Measurements from ENCODE around the gene BMERB1.
"Not testable (repeated sequence)": the region's sequence is repeated elsewhere in the genome, so short reads cannot be mapped to it uniquely, and the experiment has no call there.

The BMERB1 gene

DNA sequence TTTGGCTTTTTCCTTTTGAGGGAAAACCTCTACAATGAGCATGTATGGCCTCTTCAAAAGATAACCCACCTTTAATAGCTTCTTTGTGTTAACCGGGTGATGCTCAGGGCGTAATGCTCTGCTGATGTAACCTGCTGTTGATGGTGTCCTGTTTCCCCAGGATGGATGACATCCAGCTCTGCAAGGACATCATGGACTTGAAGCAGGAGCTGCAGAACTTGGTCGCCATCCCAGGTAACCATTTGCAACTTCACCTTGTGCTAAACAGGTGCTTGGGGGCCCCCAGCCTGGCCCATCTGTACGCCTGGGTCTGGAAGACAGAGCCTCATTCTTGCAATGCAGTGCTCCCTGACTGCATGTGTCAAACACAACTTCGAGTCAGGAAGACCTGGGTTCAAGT is 133.4 kb downstream of the BMERB1 start:
- DNase-seq = no peak

DNA sequence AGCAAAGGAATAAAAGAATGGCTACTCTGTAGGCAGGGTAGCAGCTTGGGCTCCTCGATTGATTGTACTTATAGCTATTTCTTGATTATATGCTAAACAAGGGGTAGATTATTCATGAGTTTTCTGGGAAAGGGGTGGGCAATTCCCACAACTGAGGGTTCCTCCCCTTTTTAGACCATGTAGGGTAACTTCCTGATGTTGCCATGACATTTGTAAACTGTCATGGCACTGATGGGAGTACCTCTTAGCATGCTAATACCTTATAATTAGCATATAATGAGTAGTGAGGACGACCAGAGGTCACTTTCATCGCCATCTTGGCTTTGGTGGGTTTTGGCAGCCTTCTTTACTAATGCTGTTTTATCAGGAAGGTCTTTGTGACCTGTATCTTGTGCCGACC is 136.3 kb downstream of the BMERB1 start:
- not testable (repeated sequence) for DNase-seq

DNA sequence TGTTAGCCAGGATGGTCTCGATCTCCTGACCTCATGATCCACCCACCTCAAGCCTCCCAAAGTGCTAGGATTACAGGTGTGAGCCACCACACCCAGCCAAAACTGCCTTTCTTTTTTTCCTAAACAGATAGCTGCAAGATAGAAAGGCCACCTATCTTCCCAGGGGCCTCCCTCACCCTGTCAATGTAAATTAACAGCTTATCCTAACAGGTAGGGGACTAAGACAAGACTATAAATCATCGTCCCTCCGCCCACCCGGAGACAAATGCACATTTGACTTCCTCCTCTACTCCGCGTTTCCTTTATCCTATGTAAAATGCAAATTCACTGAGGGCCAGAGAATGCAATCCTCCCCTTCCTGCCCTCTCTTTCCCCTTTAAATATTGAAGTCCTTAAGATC is 137.2 kb downstream of the BMERB1 start:
- DNase-seq = no peak

DNA sequence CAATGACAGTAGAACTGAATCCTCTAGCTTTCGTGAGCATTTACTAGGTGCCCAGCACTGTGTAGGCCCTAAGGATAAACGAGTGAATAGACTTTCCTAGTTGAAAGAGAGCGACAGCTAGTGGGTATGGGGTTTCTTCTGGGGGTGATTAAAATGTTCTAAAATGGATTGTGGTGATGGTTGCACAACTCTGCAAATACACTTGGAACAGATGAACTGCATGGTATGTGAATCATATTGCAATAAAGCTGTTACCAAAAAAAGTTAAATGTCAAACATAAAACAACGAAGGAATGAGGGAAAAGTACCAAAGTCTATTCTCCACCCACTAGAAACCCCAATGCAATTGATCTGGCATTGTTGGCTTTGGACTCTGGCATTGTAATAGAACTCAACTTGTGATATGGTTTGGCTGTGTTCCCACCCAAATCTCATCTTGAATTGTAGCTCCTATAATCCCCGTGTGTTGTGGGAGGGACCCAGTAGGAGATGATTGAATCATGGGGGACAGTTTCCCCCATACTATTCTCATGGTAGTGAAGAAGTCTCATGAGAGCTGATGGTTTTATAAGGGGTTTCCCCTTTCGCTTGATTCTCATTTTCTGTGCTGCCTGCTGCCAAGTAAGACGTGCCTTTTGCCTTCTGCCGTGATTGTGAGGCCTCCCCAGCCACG is 138.1 kb downstream of the BMERB1 start:
- no peak for DNase-seq

DNA sequence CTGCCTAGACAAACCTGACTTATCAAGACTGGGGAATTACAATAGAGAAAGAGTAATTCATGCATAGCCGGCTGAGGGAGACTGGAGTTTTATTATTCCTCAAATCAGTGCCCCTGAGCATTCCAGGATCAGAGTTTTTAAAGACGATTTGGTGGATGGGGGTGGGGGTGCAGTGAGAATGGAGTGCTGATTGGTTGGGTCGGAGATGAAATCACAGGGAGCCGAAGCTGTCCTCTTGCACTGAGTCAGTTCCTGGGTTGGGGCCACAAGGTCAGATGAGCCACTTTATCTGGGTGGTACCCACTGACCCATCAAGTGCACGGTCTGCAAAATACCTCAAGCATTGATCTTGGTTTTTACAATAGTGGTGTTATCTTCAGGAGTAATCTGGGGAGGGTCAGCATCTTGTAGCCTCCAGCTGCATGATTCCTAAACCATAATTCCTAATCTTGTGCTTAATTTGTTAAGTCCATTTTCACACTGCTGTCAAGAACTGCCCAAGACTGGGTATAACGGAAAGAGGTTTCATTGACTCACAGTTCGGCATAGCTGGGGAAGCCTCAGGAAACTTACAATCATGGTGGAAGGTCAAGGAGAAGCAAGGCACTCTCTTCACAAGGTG is 139.0 kb downstream of the BMERB1 start:
- DNase-seq = no peak

DNA sequence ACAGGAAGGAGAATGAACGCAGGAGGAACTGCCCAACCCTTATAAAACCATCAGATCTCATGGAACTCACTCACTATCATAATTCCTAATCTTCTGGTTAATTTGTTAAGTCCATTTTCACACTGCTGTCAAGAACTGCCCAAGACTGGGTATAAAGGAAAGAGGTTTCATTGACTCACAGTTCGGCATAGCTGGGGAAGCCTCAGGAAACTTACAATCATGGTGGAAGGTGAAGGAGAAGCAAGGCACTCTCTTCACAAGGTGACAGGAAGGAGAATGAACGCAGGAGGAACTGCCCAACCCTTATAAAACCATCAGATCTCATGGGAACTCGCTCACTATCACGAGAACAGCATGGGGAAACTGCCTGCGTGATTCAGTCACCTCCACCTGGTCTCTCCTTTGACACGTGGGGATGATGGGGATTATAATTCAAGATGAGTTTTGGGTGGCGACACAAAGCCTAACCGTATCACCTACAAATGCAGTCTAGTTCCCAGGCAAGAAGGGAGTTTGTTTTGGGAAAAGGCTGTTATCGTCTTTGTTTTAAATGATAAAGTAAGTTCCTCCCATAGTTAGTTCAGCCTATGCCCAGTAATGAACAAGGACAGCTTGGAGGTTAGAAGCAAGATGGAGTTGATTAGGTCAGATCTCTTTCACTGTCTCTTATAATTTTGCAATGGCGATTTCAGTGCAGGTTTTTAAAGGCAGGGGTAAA is 139.7 kb downstream of the BMERB1 start:
- not testable (repeated sequence) for DNase-seq

DNA sequence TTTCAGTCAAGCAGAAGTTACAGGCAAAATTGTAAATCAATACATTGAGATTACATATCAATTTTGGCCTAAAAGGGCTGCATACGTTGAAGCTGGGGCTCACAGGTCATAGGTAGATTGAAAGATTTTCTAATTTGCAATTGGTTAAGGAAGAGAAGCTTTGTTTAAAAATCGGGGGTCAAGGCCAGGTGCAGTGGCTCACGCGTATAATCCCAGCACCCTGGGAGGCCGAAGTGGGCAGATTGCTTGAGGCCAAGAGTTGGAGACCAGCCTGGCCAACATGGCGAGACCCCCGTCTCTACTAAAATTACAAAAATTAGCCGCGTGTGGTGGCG is 140.2 kb downstream of the BMERB1 start:
- no peak for DNase-seq

DNA sequence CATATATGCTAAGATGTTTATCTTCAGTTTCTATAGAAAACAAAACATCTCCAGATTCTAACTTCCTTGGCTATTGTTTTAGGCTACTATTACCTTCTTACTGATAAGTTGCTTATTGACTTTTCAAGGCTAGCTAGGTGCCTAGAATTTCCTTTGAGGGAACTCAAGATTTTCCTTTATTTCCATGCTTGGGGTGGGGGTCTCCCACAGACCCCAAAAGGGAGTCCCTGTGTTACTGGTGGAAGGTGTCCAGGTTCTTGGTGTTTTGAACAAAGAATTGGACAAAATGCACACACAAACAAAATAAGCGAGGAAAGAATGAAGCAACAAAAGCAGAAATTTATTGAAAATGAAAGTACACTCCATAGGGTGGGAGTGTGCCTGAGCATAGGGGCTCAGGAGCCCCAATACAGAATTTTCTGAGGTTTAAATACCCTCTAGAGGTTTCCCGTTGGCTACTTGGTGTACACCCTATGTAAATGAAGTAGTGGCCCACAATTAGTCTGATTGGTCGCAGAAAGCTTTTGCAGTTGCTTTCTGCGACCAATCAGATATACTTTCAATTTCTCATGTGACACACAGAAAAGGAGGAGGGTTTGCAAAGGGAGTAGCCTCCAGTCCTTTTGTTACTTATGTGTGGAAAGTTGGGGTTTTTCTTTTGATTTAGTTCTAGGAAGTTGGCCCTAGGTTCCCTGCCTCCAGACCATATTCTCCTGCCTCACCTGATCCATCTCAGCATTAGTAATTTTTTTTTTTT is 141.1 kb downstream of the BMERB1 start:
- DNase-seq = no peak

DNA sequence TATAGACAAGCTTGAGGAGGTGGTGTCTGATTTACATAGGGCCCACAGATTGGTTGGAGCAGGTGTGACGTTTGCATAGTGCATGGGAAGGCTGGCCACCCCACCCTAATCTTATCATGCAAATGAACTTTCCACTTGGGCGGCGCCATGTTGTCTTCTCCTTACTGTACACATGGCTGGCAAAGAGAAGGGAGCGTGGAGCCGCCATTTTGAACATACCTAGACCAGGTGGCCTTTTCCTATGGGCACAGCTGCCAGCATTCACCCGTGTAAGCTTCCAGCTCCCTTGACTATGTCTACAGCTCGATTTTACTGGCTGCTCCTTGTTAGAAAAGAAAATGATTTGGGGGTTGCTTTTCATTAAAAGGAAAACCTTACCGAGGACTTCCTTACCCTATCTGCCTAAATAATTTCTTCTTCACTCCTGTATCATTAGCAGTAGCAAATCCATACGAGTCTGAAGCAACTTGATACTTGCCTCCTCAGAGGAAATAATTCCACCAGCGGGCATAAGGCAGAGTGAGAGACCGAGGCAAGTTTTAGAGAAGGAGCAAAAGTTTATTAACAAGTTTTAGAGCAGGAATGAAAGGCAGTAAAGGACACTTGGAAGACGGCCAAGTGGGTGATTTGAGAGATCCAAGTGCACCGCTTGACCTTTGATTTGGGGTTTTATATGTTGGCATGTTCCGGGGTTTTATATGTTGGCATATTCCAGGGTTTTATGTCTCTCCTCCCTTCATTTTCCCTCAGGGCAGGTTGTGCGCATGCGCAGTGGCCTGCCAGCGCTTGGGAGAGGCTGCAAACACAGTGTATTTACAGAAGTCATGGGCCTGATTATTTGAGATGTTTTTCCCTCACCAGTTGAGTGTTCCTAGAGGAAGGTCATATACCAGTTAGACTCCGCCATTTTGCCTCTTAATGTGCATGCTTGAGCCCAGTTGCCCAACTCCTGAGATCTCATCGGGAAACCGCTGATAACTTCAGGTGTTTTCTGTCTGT is 142.9 kb downstream of the BMERB1 start:
- peak; percentile 46 to 52 for DNase-seq

DNA sequence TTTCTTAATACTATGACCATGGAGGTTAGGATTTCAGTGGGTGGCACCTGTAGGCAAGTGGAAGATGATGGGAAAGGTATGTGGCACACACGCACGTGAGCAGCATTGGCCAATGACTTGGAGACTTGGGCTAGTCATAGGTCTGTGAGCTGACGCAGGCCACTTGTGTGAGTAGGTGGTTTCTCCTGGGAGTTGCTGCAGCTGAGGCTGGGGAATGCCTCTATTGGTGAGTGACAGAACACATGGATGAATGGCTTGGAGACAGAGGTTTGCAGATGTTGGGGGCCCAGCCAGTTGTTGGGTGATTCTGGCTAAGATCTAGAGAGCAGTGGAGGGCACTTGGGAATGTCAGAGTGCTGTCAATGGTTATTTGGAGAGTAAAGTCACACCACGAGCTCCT is 144.4 kb downstream of the BMERB1 start:
- DNase-seq = no peak

DNA sequence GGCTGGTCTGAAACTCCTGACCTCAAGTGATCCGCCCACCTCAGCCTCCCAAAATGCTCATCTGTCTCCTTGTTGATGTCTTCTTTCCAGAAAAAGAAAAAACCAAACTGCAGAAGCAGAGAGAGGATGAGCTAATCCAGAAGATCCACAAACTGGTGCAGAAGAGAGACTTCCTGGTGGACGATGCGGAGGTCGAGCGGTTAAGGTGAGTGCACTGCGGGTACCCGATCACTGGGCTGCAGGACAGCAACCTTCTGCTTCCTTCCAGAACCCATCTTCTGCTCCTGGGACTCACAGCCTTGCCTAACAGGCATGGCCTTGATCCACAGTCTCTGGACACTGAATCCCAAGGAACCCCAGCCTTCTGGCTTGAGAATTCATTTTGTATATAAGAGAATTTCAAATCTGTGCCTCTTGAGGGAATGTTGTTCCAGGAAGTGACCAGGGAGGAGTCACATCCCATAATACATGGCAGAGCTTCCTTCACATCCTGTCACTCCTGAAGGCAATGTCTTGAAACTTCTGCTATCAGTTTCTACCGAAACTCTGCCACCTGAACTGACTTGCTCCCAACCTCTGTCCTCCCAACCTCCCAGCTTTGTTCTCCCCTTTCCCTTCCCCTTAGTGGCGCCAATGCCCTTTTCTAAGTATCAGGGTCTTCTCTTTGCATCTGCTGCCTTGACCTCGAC is 146.9 kb downstream of the BMERB1 start:
- DNase-seq = no peak

DNA sequence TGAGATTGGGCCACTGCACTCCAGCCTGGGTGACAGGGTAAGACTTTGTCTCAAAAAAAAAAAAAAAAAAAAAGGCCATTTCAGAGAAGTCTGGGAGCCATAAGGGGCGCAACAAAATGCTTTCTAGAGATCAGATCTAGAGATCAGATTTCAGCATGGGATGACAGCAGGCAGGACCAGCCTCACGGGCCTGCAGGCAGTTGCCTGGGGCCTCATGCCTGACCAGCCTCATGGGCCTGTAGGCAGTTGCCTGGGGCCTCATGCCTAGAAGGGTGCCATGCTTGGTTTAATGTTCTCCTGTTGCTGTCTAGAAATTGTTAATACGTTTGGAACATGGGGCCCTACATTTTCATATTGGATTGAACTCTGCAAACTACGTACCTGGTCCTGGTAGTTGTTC is 149.1 kb downstream of the BMERB1 start:
- DNase-seq = no peak

DNA sequence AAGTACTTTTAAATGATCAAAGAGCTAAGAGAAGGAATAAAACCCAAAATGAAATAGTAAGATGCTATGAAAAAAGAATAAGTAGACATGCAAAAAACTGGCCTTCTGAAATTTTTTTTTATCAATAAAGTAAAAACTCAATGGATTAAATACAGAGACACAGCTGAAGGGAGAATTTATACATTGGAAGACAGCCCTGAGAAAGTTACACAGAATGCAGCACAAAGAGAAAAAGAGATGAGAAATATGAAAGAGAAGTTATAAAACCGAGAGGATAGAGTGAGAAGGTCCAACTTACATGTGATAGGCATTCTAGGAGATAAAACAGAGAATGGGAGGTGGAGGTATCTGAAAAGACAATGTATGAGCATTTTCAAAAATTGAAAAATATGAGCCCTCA is 151.6 kb downstream of the BMERB1 start:
- DNase-seq = no peak

DNA sequence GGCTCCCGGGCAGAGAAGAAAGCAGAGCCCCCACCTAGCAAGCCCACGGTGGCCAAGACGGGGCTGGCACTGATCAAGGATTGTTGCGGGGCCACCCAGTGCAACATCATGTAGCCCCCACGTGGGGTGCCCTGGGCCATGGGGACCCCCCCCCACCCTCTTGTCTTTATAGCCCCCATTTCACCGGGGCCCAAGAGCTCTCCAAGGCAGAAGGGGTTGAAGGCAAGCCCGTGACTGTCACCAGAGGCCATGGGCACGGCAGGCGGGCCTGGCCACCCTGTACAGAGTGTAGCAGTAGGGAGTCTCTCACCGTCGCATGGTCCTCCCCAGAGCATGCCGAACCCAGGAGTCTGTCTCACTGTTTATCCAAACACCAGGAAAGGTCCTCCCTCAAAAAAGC is 152.3 kb downstream of the BMERB1 start:
- no peak for DNase-seq

DNA sequence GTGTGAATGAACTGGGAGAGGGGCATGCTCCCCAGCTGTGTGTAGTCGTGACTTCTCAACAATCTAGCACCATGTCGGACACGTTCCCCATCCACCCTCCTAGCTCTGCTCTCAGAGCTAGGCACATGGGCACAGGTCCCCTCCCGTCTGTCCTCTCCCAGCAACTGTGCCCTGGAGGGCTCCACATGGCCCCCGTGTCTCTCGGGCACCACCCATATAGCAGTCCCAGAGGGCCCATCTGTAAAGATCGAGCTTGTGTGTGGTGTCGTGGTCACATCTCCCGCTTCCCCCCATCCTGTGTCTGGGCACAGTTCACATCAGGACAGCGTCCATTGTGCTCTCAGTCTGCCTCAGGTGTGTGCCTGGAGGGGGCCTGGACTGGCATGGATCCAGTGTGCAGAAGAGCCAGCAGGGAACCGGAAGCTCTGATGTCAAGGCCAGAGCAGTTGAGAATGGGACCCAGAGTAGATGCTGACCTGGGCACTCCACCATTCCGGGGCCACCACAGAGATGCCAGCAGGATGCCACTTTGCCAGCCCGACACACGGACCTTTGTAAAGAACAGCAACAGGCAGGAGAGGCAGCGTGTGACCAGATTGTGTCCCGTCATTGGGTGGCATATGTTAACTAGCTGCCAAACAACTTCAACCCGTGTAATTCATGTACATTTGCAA is 152.9 kb downstream of the BMERB1 start:
- no peak for DNase-seq

DNA sequence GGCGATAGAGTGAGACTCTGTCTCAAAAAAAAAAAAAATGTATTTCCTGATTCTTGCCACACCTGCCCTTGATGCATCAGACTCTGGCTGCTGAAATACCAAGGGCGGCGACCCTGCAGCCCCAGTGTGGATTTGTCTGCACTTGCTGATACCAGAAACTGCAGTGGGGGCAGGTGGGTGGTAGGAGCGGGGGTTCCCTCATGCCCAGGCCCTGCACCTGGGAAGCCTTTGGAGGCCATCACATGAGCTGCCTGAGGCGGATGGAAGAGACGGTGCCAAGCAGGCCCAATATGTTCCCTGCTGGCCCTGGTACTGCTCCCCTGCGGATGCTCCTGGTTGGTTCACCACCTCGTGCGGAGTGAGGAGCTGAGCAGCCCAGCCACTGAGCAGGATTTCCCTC is 157.9 kb downstream of the BMERB1 start:
- no peak for DNase-seq

DNA sequence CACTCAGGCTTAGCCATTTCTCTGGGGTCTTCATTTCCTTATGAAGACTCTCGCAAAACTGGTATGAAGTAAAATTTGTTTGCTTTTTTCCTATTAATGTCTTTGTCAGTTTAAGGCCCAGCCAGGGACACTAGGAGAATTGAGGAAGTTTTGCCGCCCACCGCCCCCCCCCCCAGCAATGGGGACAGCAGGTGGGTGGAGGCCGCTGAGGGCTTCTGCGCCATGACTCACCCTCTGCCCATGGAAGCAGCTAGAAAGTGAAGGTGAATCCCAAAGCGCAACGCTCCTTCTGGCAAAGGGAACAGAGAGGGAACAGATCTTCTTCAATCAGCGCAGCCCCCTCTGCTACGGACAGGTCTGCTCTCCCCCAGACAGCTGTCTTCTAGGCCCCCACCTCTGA is 158.8 kb downstream of the BMERB1 start:
- no peak for DNase-seq

DNA sequence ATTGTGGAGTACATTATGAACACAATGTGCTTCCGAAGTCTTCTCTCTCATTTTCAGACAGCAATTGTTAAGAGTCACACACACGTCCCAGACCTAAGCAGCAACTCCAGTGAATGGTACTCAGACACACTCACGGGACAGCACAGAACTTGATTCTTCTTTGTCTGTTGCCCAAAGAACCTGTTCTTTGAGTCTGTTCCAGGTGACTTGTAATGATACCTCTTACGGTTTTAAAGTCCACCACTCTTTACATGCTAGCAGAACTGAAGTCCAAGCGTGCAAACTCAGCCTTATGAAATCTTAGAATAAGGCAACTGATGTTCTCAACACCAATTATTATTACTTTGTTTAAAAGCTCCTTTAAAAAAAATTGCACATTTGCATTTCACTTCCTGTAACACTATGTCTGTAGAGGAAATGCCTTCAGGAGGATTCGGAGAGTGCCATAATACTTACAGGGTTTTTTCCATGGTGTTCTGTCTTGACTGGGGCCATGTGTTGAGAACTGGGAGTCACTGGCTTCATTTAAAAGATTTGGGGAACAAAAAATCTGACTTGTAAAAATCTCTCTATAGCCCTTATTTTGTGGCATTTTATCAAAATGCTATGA is 160.4 kb downstream of the BMERB1 start:
- no peak for DNase-seq

DNA sequence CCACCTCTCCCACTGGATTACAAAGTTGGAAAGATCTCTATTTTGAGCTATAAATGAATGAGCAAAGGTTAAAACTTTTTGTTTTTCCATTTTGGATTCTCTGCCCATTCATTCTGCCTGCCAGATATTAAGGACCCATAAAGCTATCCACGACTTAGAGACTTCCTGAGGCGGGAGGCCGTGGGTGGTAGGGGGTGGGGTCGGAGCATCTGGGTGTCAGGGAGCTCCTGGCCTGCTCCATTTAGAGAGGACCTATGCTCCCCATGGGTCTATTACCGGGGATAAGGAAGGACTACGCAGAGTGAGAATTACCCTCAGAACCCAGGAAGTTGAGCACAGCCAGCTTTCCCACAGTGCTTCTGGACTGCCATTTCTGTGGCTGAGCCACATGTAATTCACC is 162.7 kb downstream of the BMERB1 start:
- no peak for DNase-seq

DNA sequence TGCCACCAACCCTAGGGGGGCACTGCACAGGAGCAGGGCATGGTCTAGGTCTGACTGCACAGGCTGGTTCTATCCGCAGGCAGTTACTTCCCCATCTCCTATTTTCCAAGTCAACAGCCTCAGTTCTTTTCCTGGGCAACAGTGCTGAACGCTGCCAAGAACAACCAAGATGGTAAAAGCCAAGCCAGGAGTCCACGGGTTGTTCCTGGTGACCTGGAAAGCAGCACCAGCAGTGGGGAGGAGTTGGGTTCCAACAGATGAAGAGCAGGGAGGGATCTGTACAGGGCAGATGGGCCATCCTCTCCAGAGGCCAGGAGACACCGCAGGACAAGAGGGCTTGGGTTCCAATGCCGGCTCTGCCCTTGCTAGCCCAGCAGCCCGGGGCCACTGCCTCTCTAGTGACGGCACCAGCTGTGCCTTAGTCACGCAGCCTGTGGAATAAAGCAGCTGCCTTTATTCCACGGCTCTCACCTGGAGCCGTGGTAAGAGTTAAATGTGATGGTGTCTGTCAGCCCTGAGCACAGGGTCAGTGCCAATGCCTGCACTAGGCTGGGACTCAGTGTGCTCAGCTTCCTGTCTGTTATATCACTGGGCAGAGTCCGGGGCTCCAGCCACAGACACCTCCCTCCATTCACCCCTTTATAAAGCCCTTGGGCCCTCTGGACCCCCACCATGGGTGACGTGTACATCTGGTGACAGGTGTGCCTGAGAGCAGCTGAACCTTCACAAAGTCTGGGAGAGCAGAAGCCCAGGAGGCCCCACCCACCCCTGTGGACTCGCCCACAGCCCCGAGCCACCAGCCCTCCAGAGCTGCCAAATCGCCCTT is 163.6 kb downstream of the BMERB1 start:
- DNase-seq = no peak
